Measurements from ENCODE around the gene ACSL5. TPM values are rescaled to one million over a fixed set of nuclear protein-coding genes. Genes with fewer than 3 reads are reported as not detected.

Gene ACSL5
- total RNA-seq, 1 experiment from 2014 or later = not detected

- Histone ChIP-seq H4K8ac (replicated peaks; ENCODE audit: insufficient read length, low read depth, low read length) (no peak overlapping the region), H3K23me2 (ENCODE audit: insufficient read length, low read depth, low read length, poor library complexity, severe bottlenecking) (peaks cover 5% of the 10 kb centered on the region), H3K27ac (ENCODE audit: insufficient read length, low read depth, low read length) (no peak overlapping the region), H2BK5ac (ENCODE audit: insufficient read length, low read length) (no peak overlapping the region), H3K4ac (ENCODE audit: low read depth, low read length) (no peak overlapping the region), H3K56ac (ENCODE audit: insufficient read length, low read depth, low read length) (no peak overlapping the region), H2BK20ac (ENCODE audit: low read depth, low read length, poor library complexity, severe bottlenecking) (no peak overlapping the region), H3K18ac (ENCODE audit: insufficient read length, low read depth, low read length) (no peak overlapping the region), H3K4me2 (ENCODE audit: insufficient read depth, insufficient read length, low read length) (no peak overlapping the region), H3K9me3 (ENCODE audit: control insufficient read depth, low read depth, low read length) (no peaks in the 10 kb centered on the region), H3T11ph (ENCODE audit: low read length) (no peak overlapping the region), H3K4me1 (ENCODE audit: insufficient read depth, low read length) (no peaks in the 10 kb centered on the region), H2AFZ (ENCODE audit: low read length) (no peak overlapping the region), H3K14ac (ENCODE audit: insufficient read depth, low read length) (no peak overlapping the region), H4K20me1 (ENCODE audit: control insufficient read depth, insufficient read depth, insufficient read length) (no peaks in the 10 kb centered on the region), H2BK12ac (ENCODE audit: insufficient read length, low read depth, low read length) (no peak overlapping the region), H2AK5ac (ENCODE audit: insufficient read length, low read length) (no peak overlapping the region), H3K27me3 (ENCODE audit: insufficient read depth, low read length) (no peaks in the 10 kb centered on the region), H3K79me2 (ENCODE audit: insufficient read depth, low read length) (peaks cover 2% of the 10 kb centered on the region; the same call in 1 of the 2 replicates), H4K5ac (ENCODE audit: insufficient read length, low read depth, low read length) (no peak overlapping the region), H4K91ac (ENCODE audit: insufficient read length, low read depth, low read length) (no peak overlapping the region), H2BK15ac (ENCODE audit: low read depth, low read length) (no peak overlapping the region), H3K79me1 (ENCODE audit: insufficient read depth, low read depth, low read length, poor library complexity, severe bottlenecking) (no peaks in the 10 kb centered on the region), H3K23ac (ENCODE audit: insufficient read length, low read depth, low read length) (no peak overlapping the region), H3K9ac (ENCODE audit: extremely low read depth, insufficient read length, low read length) (no peak overlapping the region), H2BK120ac (ENCODE audit: low read depth, low read length, poor library complexity, severe bottlenecking) (no peak overlapping the region)
- no peak for DNase-seq
- no peak overlapping the region for H3K4me3 Mint-ChIP-seq
- no CpG with 5 or more reads among the region's 3 CpGs for WGBS (ENCODE audit: extremely low coverage, insufficient read length, low lambda C conversion rate)
- H3K27ac Mint-ChIP-seq = no peak overlapping the region
- peaks cover 2 to 6% of the 10 kb centered on the region in 2 experiments for H3K4me1 Mint-ChIP-seq
- H3K36me3 Mint-ChIP-seq (ENCODE audit: insufficient read depth in 1 of 3, low read depth in 3 of 3) = peaks cover 2 to 52% (median 41%) of the 10 kb centered on the region in 3 experiments; a peak in 5 of 7 replicates
- no peaks in the 10 kb centered on the region for H3K27me3 Mint-ChIP-seq (ENCODE audit: low read depth)
- H3K9me3 Mint-ChIP-seq = no peaks in the 10 kb centered on the region
- no peak for TF ChIP-seq CTCF (conservative IDR thresholded peaks at IDR 0.05)
Observed at GRCh38 chr10:112442063-112442462, 68.1 kb downstream of the ACSL5 start.

Measured in H9 (cell line).